ENCODE measurements around the gene PCDHGA7. TPM values are rescaled to one million over a fixed set of nuclear protein-coding genes. Genes with fewer than 3 reads are reported as not detected.
"Not testable (repeated sequence)": the region's sequence is repeated elsewhere in the genome, so short reads cannot be mapped to it uniquely, and the experiment has no call there.

Gene PCDHGA7
- total and polyA plus RNA-seq, 2 donors (not counting 3 experiments of a cell fraction or from before 2014, with no cell fraction given), result 0.84 to 1.8 TPM

- dilution Hi-C loops (cut with MboI; ENCODE audit: extremely low pct_ligation_motif_present, low sequenced_read_pairs); intact Hi-C loops (cut with micrococcal nuclease); H3K9me3 ChIP-seq (replicated peaks; ENCODE audit: control insufficient read depth, insufficient read depth, low read length); H3K79me2 ChIP-seq (ENCODE audit: control insufficient read depth, insufficient read depth, low read length); H3K36me3 ChIP-seq (ENCODE audit: control insufficient read depth in 2 of 2, extremely low read depth in 1 of 2, insufficient read depth in 2 of 2, low read length in 2 of 2); H2AFZ ChIP-seq (ENCODE audit: low read depth, low read length); H3K4me1 ChIP-seq (ENCODE audit: control insufficient read depth, extremely low read depth, insufficient read depth, low read length); H3K9me1 ChIP-seq (replicated peaks; ENCODE audit: control insufficient read depth, extremely low read depth, insufficient read depth, low read length); POLR2A ChIA-PET; H4K20me1 ChIP-seq (replicated peaks; ENCODE audit: control insufficient read depth, extremely low read depth, insufficient read depth, low read length); H3K27ac ChIP-seq (ENCODE audit: insufficient read depth, low read depth, low read length); H3K9ac ChIP-seq (replicated peaks; ENCODE audit: extremely low read depth, insufficient read depth, low read length): not testable (repeated sequence)
- TF ChIP-seq CTCF (IDR thresholded peaks at IDR 0.05; ENCODE audit: extremely low read depth in 1 of 2, insufficient read depth in 1 of 2, low read depth in 1 of 2, low read length in 2 of 2), result peak; percentile 46 to 51
- Histone ChIP-seq H3K4me2 (ENCODE audit: insufficient read depth, low read length) (peak within 1 kb of the TSS; percentile 18), H3K4me3 (replicated peaks in 1 of 3; ENCODE audit: insufficient read depth in 1 of 3, low read depth in 1 of 3, low read length in 3 of 3) (peak within 1 kb of the TSS in 2 of 3 experiments; percentile 9 to 22), H3K27me3 (ENCODE audit: control insufficient read depth in 2 of 2, insufficient read depth in 2 of 2, low read length in 2 of 2) (peaks cover 36 to 78% of the 10 kb centered on the region in 2 experiments)
- CTCF ChIA-PET, result interaction anchor here (0.7 to 4.1 kb wide), 19 partner anchors 9 to 232 kb away, joined by 3 to 32 read pairs (median 7); partner anchors contain the start of genes PCDHB14, PCDHGA10, PCDHGA11 and PCDHGA12
- FAIRE-seq, result peak; percentile 87
- TSS peak; percentile 23 for BruUV-seq (replicated peaks)
- DNase-seq (ENCODE audit: low read depth, low spot score), result peak; percentile 30
Measured at GRCh38 chr5:141387557-141388311, 5.2 kb downstream of the PCDHGA7 start, which contains the start of gene PCDHGB4. PCDHGB4 (plus strand) TSS chr5:141387698; CDS start chr5:141387885, 187 bp downstream.

- H3K79me2 ChIP-seq (ENCODE audit: control insufficient read depth, insufficient read depth, low read length), result no peaks in the 10 kb centered on the region
- no peaks in the 10 kb centered on the region for H3K4me1 ChIP-seq (ENCODE audit: control insufficient read depth, extremely low read depth, insufficient read depth, low read length)
- no peaks in the 10 kb centered on the region for H3K36me3 ChIP-seq (ENCODE audit: control insufficient read depth in 2 of 2, extremely low read depth in 1 of 2, insufficient read depth in 2 of 2, low read length in 2 of 2)
- POLR2A ChIA-PET, result no interaction called here
- no peak overlapping the region for H2AFZ ChIP-seq (ENCODE audit: low read depth, low read length)
- no peak overlapping the region for H3K27ac ChIP-seq (ENCODE audit: insufficient read depth, low read depth, low read length)
- TF ChIP-seq GATA2 (IDR thresholded peaks at IDR 0.05; ENCODE audit: insufficient read depth, insufficient read length, low read depth, low read length) (no peak), MAX (IDR thresholded peaks at IDR 0.05; ENCODE audit: insufficient read depth, insufficient read length) (no peak), FOS (IDR thresholded peaks at IDR 0.05; ENCODE audit: borderline replicate concordance, insufficient read depth, low read length) (no peak)
- dilution Hi-C loops (cut with MboI; ENCODE audit: extremely low pct_ligation_motif_present, low sequenced_read_pairs), result no loop called here
- CTCF ChIA-PET, result interaction anchor here (1.6 to 4.1 kb wide), 5 partner anchors 9 to 175 kb away, joined by 4 to 32 read pairs (median 15); partner anchors contain the start of genes PCDHGA3, PCDHGA6 and PCDHGB5
- no peaks in the 10 kb centered on the region for H3K9me3 ChIP-seq (replicated peaks; ENCODE audit: control insufficient read depth, insufficient read depth, low read length)
- intact Hi-C loops (cut with micrococcal nuclease), result no loop called here
- peaks cover 31 to 80% of the 10 kb centered on the region in 2 experiments for H3K27me3 ChIP-seq (ENCODE audit: control insufficient read depth in 2 of 2, insufficient read depth in 2 of 2, low read length in 2 of 2)
- no peak overlapping the region for H3K4me2 ChIP-seq (ENCODE audit: insufficient read depth, low read length)
- DNase-seq (ENCODE audit: low read depth, low spot score) (no peak), FAIRE-seq (no peak)
- no peak overlapping the region for H3K9ac ChIP-seq (replicated peaks; ENCODE audit: extremely low read depth, insufficient read depth, low read length)
- no TSS peak for BruUV-seq (replicated peaks)
- no peaks in the 10 kb centered on the region for H3K9me1 ChIP-seq (replicated peaks; ENCODE audit: control insufficient read depth, extremely low read depth, insufficient read depth, low read length)
- no peak overlapping the region for H3K4me3 ChIP-seq (replicated peaks in 1 of 3; ENCODE audit: insufficient read depth in 1 of 3, low read depth in 1 of 3, low read length in 3 of 3)
- H4K20me1 ChIP-seq (replicated peaks; ENCODE audit: control insufficient read depth, extremely low read depth, insufficient read depth, low read length), result no peaks in the 10 kb centered on the region
Measured at GRCh38 chr5:141388661-141389060, 6.1 kb downstream of the PCDHGA7 start.
